ENCODE data around the gene MRPS16.

MRPS16 gene

DNA sequence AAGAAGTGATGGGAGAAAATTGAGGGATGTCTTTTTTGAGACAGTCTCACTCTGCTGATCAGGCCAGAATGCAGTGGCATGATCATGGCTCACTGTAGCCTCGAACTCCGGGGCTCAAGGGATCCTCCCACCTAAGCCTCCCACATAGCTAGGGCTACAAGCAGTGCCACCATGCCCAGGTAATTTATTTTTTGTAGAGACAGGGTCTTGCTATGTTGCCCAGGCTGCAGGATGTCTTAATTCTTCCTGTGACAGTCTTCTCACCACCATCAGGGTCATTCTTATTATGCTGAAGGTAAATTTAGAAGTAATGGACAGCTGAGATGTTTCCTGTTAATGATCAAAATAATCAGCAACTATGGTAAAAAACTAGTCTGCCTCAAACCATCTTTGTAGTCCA, 12.5 kb downstream of the MRPS16 start:
- DNase-seq (ENCODE audit: low read depth in 2 of 2): no peak

DNA sequence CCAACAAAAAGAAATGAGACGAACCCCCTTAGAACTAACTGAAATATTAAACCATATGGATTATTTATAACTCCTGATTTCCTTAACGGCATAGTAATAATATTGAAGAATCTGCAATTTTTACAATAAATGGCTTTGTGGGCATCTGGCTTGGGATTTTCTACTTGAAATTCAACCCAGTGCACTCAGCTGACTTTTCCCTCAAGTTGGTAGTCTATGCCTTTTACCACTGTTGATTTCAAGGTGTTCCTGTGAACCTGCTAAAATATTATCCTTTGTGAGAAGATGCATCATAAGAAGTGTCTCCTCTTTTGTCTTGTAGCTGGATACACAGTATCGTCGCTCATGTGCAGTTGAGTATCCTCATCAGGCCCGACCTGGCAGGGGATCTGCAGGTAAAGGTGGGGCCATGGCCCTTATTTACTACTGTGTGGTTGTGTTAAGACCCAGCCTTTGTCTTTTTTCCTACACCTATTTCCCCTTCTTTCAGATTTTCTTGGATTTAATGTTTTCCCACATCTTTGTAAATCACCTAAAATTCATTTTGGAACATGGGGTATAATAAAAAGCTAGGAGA, 13.4 kb downstream of the MRPS16 start:
- DNase-seq (ENCODE audit: low read depth in 2 of 2): no peak

DNA sequence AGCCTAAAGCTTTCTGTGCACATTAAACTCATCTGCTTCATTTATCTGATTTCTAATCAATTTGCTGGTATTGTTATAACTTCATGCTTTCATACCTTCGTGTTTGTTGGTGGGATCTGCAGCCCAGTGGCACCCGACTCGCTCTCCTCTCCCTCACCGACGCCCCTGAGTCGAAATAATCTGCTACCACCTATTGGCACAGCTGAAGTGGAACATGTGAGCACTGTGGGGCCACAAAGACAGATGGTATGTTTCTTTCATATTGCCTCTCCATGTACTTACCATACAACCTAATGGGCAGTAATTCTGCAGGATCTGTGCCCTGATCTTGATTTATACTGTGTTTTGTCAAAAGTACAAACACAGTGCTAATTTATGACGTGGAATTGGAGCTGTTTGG, 17.7 kb downstream of the MRPS16 start:
- DNase-seq (ENCODE audit: low read depth in 2 of 2): no peak

DNA sequence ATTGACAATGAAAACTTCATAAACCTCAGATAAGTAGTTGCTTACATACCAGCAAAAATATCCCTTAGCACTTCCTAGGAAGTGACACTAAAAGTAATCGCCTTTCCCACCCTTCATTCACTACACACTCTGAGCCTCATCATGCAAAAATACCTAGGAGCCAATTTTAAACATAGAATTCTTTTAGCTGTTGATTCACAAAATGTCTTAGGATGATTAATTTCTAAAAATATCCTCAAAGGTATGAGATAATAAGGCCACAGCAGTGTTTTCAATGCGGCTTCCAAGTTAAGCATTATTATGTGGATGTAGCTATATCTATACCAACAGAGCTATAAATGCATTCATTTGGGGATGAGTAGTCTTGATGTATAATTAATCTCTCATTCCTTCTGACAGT, 18.6 kb downstream of the MRPS16 start:
- DNase-seq (ENCODE audit: low read depth in 2 of 2): no peak

DNA sequence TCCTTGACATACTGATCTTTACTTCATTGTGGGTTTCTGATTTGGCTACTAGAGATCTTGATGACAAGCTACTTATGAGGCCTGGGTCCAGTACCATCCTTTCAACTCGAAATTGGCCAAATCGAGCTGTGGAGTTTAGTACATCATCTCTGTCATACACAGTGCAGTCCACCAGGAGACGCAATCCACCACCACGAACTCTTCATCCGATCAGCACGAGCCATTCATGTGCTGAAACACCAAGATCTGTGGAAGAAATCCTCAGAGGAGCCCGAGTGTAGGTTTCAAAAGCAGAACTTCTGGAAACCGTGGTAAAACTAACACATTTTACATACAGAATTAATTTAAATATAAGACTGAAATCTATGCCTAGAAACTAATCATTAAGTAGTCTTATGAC, 19.6 kb downstream of the MRPS16 start:
- DNase-seq (ENCODE audit: low read depth in 2 of 2): no peak

DNA sequence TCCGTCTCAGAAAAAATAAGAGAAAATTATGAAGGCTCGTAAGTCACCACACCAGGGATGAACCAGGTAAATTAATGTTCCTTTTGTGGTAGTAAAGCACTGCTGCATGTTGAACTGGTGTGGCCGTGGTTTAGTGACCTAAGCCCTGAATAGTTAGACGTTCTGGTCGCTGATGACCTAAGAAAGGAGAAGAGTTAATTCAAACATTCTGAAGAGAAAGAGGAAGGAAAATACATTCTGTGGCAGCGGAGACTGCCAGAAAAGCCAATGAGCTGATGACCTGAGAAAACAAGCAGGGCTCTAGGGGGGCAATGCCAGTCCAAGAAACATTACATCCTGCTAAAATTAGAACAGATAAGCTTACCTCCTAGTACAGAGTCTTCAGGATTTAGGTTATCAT, 22.9 kb downstream of the MRPS16 start:
- DNase-seq (ENCODE audit: low read depth in 2 of 2): no peak

DNA sequence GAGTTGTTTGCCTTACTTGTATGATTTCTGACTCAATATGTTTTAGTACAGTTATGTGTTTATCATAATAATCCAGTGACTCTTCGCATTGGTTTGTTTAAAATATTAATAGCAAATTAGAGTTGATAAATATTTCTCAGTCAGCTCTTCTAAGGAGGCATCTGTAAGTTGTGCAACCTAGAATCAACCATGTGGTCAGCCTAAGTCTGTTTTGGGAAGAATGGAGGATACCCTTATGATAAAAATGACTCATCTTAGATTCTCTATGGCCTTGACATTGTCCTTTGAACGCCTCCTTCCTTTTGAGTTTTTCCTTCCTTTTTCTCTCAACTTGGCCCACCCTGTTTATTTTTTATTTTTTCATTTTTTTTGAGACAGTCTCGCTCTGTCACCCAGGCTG, 24.2 kb downstream of the MRPS16 start:
- DNase-seq (ENCODE audit: low read depth in 2 of 2): no peak

DNA sequence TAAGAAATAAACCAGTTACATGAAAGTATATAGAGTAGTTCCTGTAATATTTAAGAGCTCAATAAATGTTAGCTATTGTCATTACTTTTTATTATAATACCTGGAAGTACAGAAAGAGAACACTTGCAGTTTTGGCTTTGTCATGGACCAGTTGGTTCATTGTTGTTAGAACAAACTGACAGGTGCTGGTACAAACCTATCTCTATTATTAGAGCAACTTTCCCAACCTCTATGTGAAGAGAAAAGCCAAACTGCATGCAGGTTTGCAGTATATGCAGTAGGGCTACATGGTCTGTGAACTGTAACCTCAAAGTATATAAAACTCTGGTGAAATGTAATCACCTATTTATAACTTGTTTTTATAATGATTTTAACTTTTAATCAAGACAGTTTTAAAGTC, 25.8 kb downstream of the MRPS16 start:
- no peak for DNase-seq (ENCODE audit: low read depth in 2 of 2)

DNA sequence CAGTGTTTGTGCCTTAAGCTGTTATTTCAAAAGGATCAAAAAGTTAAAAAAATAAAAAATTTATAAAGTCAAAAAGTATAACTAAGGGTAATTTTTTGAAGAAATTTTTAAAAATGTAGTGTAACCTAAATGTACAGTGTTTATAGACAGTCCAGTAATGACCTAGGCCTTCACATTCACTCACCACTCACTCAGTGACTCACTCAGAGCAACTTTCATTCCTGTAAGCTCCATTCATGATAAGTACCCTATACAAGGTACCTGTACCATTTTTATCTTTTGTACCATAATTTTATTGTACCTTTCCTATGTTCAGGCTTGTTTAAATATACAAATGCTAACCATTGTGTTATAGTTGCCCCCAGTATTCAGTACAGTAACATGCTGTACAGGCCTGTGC, 26.9 kb downstream of the MRPS16 start:
- no peak for DNase-seq (ENCODE audit: low read depth in 2 of 2)

DNA sequence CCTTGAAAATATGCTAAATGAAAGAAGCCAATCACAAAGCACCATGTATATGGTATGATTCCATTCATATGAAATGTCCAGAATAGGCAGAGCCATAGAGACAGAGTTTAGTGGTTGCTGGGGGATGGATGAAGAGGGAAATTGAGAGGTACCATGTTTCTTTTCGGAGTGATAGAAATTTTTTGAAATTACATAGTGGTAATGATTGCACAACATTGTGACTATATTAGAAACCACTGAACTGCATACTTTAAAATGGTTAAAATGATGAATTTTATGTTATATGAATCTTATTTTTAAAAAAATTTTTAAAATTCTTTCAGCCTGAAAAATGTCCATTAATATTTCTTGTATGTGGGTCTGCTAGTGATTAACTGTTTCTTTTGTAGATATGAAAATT, 31.5 kb downstream of the MRPS16 start:
- no peak for DNase-seq (ENCODE audit: low read depth in 2 of 2)

DNA sequence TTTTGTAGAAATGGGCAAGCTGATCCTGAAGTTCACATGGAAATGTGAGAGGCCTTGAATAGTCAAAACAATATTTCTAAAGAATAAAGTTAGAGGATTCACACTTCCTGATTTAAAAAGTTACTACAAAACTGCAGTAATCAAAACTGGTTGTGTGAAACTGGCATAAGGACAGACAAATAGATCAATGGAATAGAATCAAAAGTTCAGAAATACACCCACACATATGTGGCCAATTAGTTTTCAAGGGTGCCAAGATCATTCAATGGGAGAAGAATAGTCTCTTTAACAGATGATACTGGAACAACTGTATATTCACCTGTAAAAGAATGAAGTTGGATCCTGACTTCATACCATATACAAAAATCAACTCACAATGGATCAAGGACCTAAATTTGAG, 33.1 kb downstream of the MRPS16 start:
- no peak for DNase-seq (ENCODE audit: low read depth in 2 of 2)

DNA sequence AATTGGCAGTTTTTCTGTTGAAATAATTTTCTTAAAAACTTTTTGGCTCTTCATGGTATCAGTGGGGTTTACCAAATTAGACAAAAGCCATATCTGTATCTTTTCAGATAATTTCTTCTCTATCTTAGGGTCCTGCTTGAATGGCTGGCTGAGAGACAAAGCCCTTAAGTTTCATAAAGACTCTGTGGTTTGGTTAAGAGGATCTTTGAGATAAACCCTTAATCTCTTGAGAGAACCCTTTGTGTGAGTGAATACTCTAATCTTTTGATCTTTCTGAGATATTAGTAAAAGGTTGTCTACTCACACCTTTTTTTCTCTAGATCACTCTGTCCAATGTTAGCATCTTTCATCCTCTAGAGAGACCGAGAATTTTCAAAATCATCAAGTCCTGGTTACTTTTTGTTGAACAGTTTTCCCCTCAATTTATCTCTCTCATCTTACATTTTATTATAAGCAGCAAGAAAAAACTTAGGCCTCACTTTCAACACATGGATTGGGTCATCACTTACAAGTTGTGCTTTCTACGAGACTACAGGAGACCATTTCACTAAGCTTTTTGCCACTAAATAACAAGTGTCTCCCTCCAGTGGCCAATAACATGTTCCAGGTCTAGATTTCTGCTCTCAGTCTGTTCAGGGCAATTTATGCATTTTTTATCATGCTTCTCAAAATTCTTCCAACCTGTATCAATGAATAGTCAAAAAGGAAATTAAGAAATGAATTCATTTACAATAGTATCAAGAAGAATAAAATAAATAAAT, 33.8 kb downstream of the MRPS16 start:
- DNase-seq (ENCODE audit: low read depth in 2 of 2): no peak

DNA sequence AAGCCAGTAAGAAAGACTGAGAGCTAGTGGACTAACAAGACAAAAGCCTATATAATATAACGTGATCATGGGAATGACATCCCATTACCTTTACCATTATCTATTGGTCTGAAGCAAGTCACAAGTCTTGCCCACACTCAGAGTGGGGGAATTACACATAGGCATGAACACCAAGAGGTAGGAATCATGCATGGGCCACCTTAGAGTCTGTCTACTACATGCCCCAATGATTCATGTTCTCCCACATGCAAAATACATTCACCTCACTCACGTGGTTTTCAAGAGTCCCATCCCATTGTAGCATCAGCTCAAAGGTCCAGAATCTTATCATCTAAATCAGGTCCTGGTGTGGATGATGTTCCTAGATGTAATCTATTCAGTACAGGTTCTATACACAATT, 34.8 kb downstream of the MRPS16 start:
- no peak for DNase-seq (ENCODE audit: low read depth in 2 of 2)

DNA sequence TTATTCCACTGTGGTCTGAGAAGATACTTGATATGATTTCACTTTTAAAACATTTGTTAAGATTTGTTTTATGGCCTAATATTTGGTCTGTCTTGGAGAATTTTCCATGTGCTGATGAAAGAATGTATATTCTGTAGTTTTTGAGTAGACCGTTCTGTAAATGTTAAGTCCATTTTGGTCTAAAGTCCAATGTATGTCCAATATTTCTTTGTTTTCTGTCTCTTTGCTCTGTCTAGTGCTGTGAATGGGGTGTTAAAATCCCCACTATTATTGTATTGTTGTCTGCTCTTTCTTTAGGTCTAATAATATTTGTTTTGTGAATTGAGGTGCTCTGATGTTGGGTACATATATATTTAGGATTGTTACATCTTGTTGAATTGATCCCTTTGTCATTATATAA, 36.7 kb downstream of the MRPS16 start:
- DNase-seq (ENCODE audit: low read depth in 2 of 2): no peak

DNA sequence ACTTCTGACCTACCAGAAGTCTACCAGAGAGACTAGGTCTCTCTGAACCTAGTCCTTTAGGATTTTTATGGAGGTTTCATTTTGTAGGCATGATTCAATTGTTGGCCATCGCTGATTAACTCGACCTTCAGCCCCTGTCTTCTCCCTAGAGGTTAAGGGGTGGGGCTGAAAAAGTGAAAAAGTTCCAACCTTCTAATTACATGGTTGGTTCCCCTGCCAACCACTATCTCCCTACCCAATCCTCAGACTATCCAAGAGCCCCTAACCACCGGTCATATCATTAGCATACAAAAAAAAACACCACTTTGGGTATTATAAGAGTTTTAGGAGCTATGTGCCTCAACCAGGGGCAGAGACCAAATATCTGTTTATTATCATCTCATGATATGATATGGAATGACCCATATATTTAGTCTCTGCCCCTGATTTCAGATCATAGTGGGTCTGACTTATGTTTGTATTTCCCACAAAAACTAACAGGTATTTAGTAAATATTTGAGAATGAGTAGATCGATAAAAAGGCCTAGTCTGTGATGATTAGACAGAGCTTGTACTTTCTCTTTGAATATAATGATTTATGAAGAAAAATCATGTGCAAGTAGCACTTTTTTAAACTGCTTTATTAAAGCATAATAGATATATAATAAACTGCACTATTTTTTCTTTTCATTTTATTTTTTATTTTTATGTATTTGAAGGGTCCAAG, 41.2 kb downstream of the MRPS16 start:
- no peak for DNase-seq (ENCODE audit: low read depth in 2 of 2)

DNA sequence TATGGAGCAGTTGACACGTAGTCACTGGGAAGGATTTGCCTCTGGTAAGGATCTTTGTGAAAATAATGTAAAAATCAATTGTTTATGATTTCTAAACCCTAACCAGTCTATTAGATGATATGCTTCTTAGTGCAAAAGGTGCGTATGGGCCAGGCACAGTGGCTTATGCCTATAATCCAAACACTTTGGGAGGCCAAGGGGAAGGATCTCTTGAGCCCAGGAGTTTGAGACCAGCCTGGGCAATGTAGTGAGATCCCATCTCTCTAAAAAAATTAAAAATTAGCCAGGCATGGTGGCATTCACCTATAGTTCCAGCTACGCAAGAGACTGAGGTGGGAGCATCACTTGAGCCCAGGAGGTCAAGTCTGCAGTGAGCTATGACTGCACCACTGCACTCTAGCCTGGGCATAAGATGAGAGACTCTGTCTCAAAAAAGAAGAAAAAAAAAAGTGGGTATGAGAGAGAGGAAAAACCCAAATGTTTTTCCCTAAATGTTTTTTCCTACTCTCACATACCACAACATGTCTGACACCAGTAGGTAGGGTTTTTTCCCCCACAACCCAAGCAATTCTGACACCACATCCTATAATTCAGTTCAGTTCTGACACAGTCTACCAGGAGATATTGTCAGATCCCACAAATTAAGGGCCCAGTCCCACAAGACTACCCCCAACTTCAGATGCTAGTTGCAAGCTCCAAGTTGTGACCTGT, 41.9 kb downstream of the MRPS16 start:
- no peak for DNase-seq (ENCODE audit: low read depth in 2 of 2)

DNA sequence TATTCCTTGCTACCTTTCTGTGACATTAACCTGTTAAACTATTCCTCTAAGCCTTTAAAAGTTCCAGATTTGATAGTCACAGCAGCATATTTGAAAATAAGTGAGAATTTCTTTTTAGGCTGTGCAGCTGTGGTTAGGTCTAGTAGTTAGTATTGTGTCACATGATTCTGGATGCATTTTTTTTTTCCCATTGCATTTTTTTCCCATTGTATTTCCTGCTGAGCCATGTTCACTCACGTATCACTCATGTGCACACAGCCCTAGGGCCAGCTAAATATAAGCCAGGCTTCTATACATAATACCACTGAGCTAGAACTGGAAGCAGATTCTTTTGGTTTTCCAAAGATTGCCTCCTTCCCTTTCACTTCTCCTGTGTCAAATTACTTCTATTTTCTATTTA, 42.7 kb downstream of the MRPS16 start:
- DNase-seq (ENCODE audit: low read depth in 2 of 2): no peak

DNA sequence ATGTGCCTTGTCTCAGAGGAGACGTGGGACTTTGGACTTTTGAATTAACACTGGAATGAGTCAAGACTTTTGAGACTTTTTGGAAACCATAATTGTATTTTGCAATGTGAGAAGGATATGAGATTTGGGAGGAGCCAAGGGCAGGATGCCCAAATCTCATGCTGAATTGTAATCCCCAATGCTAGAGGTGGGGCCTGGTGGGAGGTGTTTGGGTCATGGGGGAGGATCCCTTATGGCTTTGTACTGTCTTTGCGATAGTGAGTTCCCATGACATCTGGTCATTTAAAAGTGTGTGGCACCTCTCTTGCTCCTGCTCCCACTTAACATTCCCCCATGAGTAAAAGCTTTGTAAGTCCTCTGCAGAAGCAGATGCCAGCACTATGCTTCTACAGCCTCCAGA, 44.6 kb downstream of the MRPS16 start:
- DNase-seq (ENCODE audit: low read depth in 2 of 2): no peak

DNA sequence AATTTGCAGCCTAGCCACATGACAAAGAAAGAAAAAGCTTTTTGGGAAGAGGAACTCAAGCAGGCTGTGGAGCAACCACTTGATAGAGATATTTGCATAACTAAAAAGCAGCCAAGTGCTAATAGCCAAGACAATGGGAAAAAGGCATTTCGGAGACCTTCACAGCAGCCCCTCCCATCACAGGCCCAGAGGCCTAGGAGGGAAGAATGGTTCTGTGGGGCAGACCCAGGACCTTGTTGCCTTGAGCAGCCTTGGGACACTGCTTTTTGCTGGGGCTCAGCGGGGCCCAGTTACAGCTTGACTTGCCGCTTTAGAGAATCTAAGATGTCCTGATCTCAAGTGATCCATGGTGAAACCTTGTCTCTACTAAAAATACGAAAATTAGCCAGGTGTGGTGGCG, 46.1 kb downstream of the MRPS16 start:
- no peak for DNase-seq (ENCODE audit: low read depth in 2 of 2)

DNA sequence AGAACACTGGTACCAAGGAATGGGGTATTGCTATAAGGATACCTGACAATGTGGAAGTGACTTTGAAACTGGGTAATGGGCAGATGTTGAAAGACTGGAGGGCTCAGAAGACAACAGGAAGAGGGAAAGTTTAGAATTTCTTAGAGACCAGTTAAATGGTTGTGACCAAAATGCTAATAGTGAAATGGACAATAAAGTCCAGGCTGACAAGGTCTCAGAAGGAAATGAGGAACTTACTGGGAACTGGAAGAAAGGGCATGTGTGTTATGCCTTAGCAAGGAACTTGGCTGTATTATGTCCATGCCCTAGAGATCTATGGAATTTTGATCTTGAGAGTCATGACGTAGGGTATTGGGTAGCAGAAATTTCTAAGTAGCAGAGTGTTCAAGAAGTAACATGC, 46.6 kb downstream of the MRPS16 start:
- DNase-seq (ENCODE audit: low read depth in 2 of 2): no peak

DNA sequence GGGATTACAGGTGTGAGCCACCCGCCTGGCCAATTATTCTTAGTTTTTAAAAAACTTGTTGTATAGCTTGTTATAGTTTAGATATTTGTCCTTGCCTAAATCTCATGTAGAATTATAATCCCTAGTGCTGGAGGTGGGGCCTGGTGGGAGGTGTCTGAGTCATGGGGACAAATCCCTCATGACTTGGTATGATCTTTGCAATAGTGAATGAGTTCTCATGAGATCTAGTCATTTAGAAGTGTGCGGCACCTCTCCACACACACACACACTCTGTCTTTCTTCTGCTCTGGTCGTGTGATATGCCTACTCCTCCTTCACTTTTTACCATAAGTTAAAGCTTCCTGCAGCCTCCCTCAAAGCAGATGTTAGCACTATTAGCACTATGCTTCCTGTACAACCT, 47.4 kb downstream of the MRPS16 start:
- DNase-seq (ENCODE audit: low read depth in 2 of 2): no peak

Measured in activated CD4-positive, alpha-beta T cell treated with anti-CD3 and anti-CD28 coated beads for 24 hours (primary cell).